ENCODE results near the gene CADM1. TPM values are rescaled to one million over a fixed set of nuclear protein-coding genes. Genes with fewer than 3 reads are reported as not detected.

Gene CADM1
- total RNA-seq, 4 donors from 2014 or later, result 10.6 to 15.7 (median 13.8) TPM

DNA sequence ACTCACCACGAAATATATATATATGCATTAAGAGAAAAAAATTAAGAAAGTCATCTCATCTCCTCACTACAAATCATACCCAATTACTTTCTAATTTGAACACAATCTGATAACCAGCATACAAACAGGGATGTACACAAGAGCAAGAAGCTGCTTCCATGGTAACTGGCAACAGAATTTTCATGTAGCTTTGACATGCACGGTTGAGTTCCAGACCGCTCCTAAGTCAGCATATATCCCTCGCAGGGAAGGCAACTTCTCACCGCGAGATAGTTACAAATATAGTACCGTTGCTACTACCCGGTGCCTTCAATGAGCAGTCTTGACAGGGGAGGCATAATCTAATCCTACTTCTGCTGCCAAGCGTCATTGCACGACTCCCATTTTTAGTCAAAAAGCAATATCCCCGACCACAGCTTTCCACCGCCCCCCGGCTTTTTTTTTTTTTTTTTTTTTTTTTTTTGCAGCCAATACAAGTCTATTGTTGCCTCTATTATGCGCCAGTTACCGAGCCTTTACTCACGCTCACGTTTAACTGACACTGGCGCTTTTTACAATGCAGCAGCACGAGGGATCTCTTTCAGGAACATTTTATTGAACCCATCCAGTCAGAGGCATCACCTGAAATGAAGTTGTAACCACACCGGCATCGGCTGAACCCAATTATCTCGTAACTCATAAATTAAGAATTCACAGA is 2.2 kb downstream of the CADM1 start:
- 14% methylated on average over 22 of the region's 22 CpGs for WGBS
- TF ChIP-seq, protein P1, sequence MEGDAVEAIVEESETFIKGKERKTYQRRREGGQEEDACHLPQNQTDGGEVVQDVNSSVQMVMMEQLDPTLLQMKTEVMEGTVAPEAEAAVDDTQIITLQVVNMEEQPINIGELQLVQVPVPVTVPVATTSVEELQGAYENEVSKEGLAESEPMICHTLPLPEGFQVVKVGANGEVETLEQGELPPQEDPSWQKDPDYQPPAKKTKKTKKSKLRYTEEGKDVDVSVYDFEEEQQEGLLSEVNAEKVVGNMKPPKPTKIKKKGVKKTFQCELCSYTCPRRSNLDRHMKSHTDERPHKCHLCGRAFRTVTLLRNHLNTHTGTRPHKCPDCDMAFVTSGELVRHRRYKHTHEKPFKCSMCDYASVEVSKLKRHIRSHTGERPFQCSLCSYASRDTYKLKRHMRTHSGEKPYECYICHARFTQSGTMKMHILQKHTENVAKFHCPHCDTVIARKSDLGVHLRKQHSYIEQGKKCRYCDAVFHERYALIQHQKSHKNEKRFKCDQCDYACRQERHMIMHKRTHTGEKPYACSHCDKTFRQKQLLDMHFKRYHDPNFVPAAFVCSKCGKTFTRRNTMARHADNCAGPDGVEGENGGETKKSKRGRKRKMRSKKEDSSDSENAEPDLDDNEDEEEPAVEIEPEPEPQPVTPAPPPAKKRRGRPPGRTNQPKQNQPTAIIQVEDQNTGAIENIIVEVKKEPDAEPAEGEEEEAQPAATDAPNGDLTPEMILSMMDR (IDR thresholded peaks at IDR 0.05), result no peak
- TF ChIP-seq POLR2AphosphoS5 (IDR thresholded peaks at IDR 0.05) (no peak), POLR2A (IDR thresholded peaks at IDR 0.05; ENCODE audit: low read depth) (no peak), EP300 (IDR thresholded peaks at IDR 0.05) (no peak)

DNA sequence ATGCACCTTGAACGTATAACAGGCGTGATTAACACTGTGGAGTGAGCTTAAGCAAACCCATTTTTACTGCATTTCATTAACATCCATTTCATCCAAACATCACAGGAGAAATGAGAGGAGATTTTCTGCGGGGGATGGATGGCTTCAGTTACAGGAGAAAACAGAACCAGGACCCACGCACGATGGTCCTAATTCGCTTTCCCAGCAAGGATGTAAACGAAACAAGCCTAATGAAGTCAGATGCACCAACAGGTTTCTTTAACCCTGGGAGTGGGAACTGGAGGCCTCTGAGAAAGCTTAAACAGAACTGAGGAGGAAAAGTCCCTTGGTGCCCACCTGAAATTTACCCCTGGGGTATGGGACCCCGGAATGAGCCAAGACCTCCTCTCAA is 2.7 kb downstream of the CADM1 start:
- H3K27ac ChIP-seq (replicated peaks in 1 of 4), result no peak overlapping the region
- H3K4me3 ChIP-seq, result peak overlapping the region; percentile 12 to 67 (median 40)
- DNase-seq (ENCODE audit: extremely low spot score), result no peak
- no peaks in the 10 kb centered on the region for H3K9me3 ChIP-seq
- WGBS, result 65% methylated on average over 8 of the region's 8 CpGs
- no peak for TF ChIP-seq EP300 (IDR thresholded peaks at IDR 0.05)
- TF ChIP-seq, protein P1 (IDR thresholded peaks at IDR 0.05), result no peak
- TF ChIP-seq POLR2A (IDR thresholded peaks at IDR 0.05; ENCODE audit: low read depth), result no peak
- TF ChIP-seq POLR2AphosphoS5 (IDR thresholded peaks at IDR 0.05), result no peak
- peaks cover 10 to 38% (median 33%) of the 10 kb centered on the region in 4 donors for H3K4me1 ChIP-seq
- peaks cover 0 to 23% (median 0%) of the 10 kb centered on the region in 4 donors for H3K27me3 ChIP-seq
- intact Hi-C loops (cut with DNase I), result loop anchor here (10.0 kb wide), 1 partner anchor 193 kb away; no protein-coding TSS in a partner anchor
- H3K36me3 ChIP-seq, result no peaks in the 10 kb centered on the region

More for the DNA sequence above, 2.2 kb downstream of the CADM1 start:
- H3K9me3 ChIP-seq, result no peaks in the 10 kb centered on the region
- H3K27ac ChIP-seq (replicated peaks in 1 of 4), result peak overlapping the region in 1 of 4 donors; percentile 82
- H3K36me3 ChIP-seq, result no peaks in the 10 kb centered on the region
- H3K4me3 ChIP-seq, result peak overlapping the region; percentile 67 to 70 (median 68)
- peaks cover 0 to 23% (median 0%) of the 10 kb centered on the region in 4 donors for H3K27me3 ChIP-seq
- peaks cover 10 to 38% (median 33%) of the 10 kb centered on the region in 4 donors for H3K4me1 ChIP-seq
- no peak for DNase-seq (ENCODE audit: extremely low spot score)
- intact Hi-C loops (cut with DNase I), result loop anchor here (2.0 to 10.0 kb wide), 2 partner anchors 167 to 193 kb away; no protein-coding TSS in a partner anchor

DNA sequence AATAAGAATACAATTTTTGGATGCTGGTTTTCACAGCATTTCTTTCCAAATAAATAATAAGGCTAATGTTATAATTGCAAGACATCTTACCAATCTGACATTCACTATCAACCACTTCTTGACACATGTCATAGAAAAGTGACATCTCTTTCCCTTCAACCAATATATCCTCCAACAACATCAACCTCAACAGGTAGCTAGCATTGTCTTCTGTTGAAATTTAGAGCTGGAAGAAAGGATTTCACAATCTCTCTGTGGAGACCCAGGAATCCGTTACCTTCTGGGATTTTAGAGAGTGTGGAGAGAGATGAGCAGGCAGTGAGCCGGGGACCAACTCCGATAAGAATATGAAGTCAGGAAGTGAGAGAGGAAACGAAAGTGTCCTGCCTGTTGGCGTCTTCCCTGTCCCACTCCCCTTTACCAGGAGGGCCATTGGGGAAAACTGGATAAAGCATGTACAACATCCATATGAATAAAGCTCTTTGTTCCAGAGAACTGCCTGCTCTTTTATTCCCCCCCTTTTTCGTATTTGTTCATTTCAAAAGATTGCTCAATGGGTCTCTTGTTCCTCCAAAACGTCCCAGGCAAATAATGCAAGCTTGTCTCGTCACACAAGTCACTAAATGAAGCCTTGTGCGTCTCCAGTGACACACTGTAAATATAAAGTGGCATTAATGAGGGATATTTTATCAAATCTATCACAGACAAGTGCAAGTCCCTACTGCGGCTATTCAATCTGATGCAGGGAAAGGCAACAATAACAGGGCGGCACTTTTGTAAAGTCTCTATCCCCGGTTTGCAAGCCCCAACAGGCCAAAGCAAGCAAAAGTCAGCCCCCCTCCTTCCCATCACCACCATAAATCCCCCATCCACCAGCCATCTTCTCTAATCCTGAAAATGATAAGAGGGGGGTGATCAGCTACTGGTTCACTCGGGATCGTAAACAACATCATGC is 3.4 kb downstream of the CADM1 start:
- Histone ChIP-seq H3K9me3 (no peaks in the 10 kb centered on the region), H3K36me3 (no peaks in the 10 kb centered on the region), H3K4me3 (peak overlapping the region in 3 of 4 donors; percentile 12 to 67 (median 13)), H3K27me3 (peaks cover 0 to 21% (median 0%) of the 10 kb centered on the region in 4 donors), H3K4me1 (peaks cover 10 to 38% (median 33%) of the 10 kb centered on the region in 4 donors), H3K27ac (replicated peaks in 1 of 4) (peak overlapping the region in 1 of 4 donors; percentile 16)
- TF ChIP-seq, protein P1 (IDR thresholded peaks at IDR 0.05), result no peak
- TF ChIP-seq EP300 (IDR thresholded peaks at IDR 0.05), result no peak
- no peak for TF ChIP-seq POLR2A (IDR thresholded peaks at IDR 0.05; ENCODE audit: low read depth)
- no peak for TF ChIP-seq POLR2AphosphoS5 (IDR thresholded peaks at IDR 0.05)
- 75% methylated on average over 14 of the region's 14 CpGs for WGBS
- intact Hi-C loops (cut with DNase I), result loop anchor here (10.0 kb wide), 1 partner anchor 194 kb away; no protein-coding TSS in a partner anchor
- DNase-seq (ENCODE audit: extremely low spot score), result no peak

DNA sequence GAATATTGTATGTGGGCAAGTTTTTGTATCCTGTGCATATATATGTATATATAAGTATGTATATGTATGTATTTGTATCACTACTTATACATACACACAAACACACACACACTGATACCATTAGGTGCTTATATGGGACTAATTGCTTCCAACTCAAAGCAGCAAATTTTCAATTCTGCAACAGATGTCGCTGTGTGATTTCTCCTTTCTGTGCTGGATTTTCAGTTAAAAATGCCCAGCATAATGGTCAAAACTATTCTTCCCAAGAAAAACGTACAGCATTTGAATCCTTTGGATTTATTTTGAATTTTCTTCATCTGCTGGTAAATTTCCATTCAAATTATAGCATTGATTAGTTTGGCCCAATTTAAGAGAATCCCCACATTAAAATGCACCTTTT is 4.3 kb downstream of the CADM1 start:
- DNase-seq (ENCODE audit: extremely low spot score), result no peak
- H3K27ac ChIP-seq (replicated peaks in 1 of 4), result no peak overlapping the region
- H3K9me3 ChIP-seq, result no peaks in the 10 kb centered on the region
- WGBS, result 78% methylated on average over 2 of the region's 2 CpGs
- TF ChIP-seq POLR2AphosphoS5 (IDR thresholded peaks at IDR 0.05) (no peak), EP300 (IDR thresholded peaks at IDR 0.05) (no peak), POLR2A (IDR thresholded peaks at IDR 0.05; ENCODE audit: low read depth) (no peak)
- TF ChIP-seq, protein P1 (IDR thresholded peaks at IDR 0.05), result no peak
- intact Hi-C loops (cut with DNase I), result loop anchor here (10.0 kb wide), 1 partner anchor 195 kb away; no protein-coding TSS in a partner anchor
- no peaks in the 10 kb centered on the region for H3K36me3 ChIP-seq
- H3K27me3 ChIP-seq, result peaks cover 0 to 19% (median 0%) of the 10 kb centered on the region in 4 donors
- peaks cover 10 to 32% (median 31%) of the 10 kb centered on the region in 4 donors for H3K4me1 ChIP-seq
- no peak overlapping the region for H3K4me3 ChIP-seq

Measured in esophagus muscularis mucosa (tissue), 4 donors.